CD4-positive, alpha-beta T cell treated with Interleukin-6 at 100 ng/mL for 8 hours (primary cell): ENCODE data around the gene TYRP1.

Experiments
- DNase-seq: peaks from one replicate; pipeline ENCODE4 v3.0.0-alpha.2; 2020; ENCODE audit warnings: mixed read lengths, low spot score

Gene TYRP1

GRCh38 chr9:12735665-12736064 lies 42.5 kb downstream of the TYRP1 start:
- no peak for DNase-seq

- DNase-seq: no peak
Measured at GRCh38 chr9:12737871-12738270, 44.7 kb downstream of the TYRP1 start.

GRCh38 chr9:12739014-12739652 lies 45.9 kb downstream of the TYRP1 start:
- DNase-seq: no peak

- no peak for DNase-seq
Measured at GRCh38 chr9:12740845-12741244, 47.7 kb downstream of the TYRP1 start.

GRCh38 chr9:12748016-12748415 lies 54.8 kb downstream of the TYRP1 start:
- DNase-seq: no peak

- DNase-seq: no peak
Measured at GRCh38 chr9:12748954-12749353, 55.8 kb downstream of the TYRP1 start.

- DNase-seq: no peak
Measured at GRCh38 chr9:12753931-12754330, 60.7 kb downstream of the TYRP1 start.

- no peak for DNase-seq
Measured at GRCh38 chr9:12759761-12760160, 66.6 kb downstream of the TYRP1 start.
